Endothelial cell of umbilical vein (primary cell): ENCODE results near the gene KLHL36. TPM values are rescaled to one million over a fixed set of nuclear protein-coding genes. Genes with fewer than 3 reads are reported as not detected.

Experiments used
- BruUV-seq: library from RNA; stranded (reverse); fragments of 400-500 nt; replicated peaks from 2 replicates; lab custom pipeline; 2021; lab: Mats Ljungman, UMichigan
- CTCF ChIA-PET: fragments of 300-600, 350-600 bp; sonication (Branson Sonifier 250); formaldehyde crosslinking; loops from one replicate; lab custom pipeline; 2021; ENCODE audit warnings: antibody characterized with exemption, inconsistent platforms; lab: Charles Lee
- POLR2A ChIA-PET: fragments of 300-600, 350-600 bp; sonication (Branson Sonifier 250); formaldehyde crosslinking; loops from one replicate; lab custom pipeline; 2021; ENCODE audit warnings: antibody characterized with exemption, inconsistent platforms; lab: Charles Lee
- DNase-seq: peaks from one replicate; pipeline ENCODE4 v3.0.0-alpha.2; 2011; ENCODE audit warnings: low read depth, low spot score
- FAIRE-seq: peaks from 2 replicates; lab custom pipeline; 2011; peaks lifted over from hg19 to GRCh38; lab: Jason Lieb, UNC
- H2AFZ ChIP-seq: 2 replicates; pipeline ENCODE4 v1.6.0; 2012; ENCODE audit warnings: low read depth, low read length, control low read depth, inconsistent platforms
- H3K27ac ChIP-seq: 2 replicates; pipeline ENCODE4 v1.5.1; 2011; ENCODE audit warnings: low read depth, mild to moderate bottlenecking, control low read depth, low read length, moderate library complexity; ENCODE audit not compliant: insufficient read depth
- H3K27me3 ChIP-seq, 2 experiments: 2 replicates each; pipeline versions ENCODE4 v1.6.0 to v1.6.1; 2011; ENCODE audit warnings: low read length in 2 of 2, mixed read lengths in 1 of 2; ENCODE audit not compliant: control insufficient read depth in 2 of 2, insufficient read depth in 2 of 2
- H3K36me3 ChIP-seq, 2 experiments: 2 replicates in 1 of 2; 3 replicates in 1 of 2; pipeline ENCODE4 v1.5.1; 2011; ENCODE audit warnings: low read length in 2 of 2, mild to moderate bottlenecking in 1 of 2, moderate library complexity in 1 of 2; ENCODE audit not compliant: control insufficient read depth in 2 of 2, insufficient read depth in 2 of 2; ENCODE audit errors: extremely low read depth in 1 of 2
- H3K4me1 ChIP-seq: 3 replicates; pipeline ENCODE4 v1.5.1; 2011; ENCODE audit warnings: mild to moderate bottlenecking, low read length; ENCODE audit not compliant: control insufficient read depth, insufficient read depth; ENCODE audit errors: extremely low read depth
- H3K4me2 ChIP-seq: 2 replicates; pipeline ENCODE4 v1.6.1; 2011; ENCODE audit warnings: low read length, control low read depth, mixed read lengths; ENCODE audit not compliant: insufficient read depth
- H3K4me3 ChIP-seq, 3 experiments: fragments of 200-600 bp in 1 of 3; sonication (generic), shearing (Covaris generic) in 1 of 3; replicated peaks in 1 of 3; 2 replicates each; pipeline ENCODE4 v1.5.1; 2011 to 2016; ENCODE audit warnings: control low read depth in 3 of 3, low read length in 3 of 3, mild to moderate bottlenecking in 2 of 3, inconsistent platforms in 1 of 3, low read depth in 1 of 3, moderate library complexity in 1 of 3; ENCODE audit not compliant: insufficient read depth in 1 of 3
- H3K79me2 ChIP-seq: 2 replicates; pipeline ENCODE4 v1.6.0; 2012; ENCODE audit warnings: low read length, inconsistent platforms; ENCODE audit not compliant: control insufficient read depth, insufficient read depth
- H3K9ac ChIP-seq: replicated peaks from 2 replicates; pipeline ENCODE3; 2011; ENCODE audit warnings: low read length, control low read depth; ENCODE audit not compliant: insufficient read depth; ENCODE audit errors: extremely low read depth
- H3K9me1 ChIP-seq: replicated peaks from 3 replicates; pipeline ENCODE4 v1.6.0; 2011; ENCODE audit warnings: mild to moderate bottlenecking, low read length; ENCODE audit not compliant: control insufficient read depth, insufficient read depth; ENCODE audit errors: extremely low read depth
- H3K9me3 ChIP-seq: replicated peaks from 2 replicates; pipeline ENCODE4 v1.5.1; 2012; ENCODE audit warnings: low read length, inconsistent platforms; ENCODE audit not compliant: control insufficient read depth, insufficient read depth
- H4K20me1 ChIP-seq: replicated peaks from 2 replicates; pipeline ENCODE3; 2011; ENCODE audit warnings: mild to moderate bottlenecking, low read length; ENCODE audit not compliant: control insufficient read depth, insufficient read depth; ENCODE audit errors: extremely low read depth
- EZH2 ChIP-seq: IDR thresholded peaks from 2 replicates; pipeline ENCODE4 v1.6.1; 2012; ENCODE audit warnings: borderline replicate concordance, low read depth, mild to moderate bottlenecking, moderate library complexity, low read length, inconsistent platforms; ENCODE audit not compliant: severe bottlenecking
- FOS ChIP-seq: IDR thresholded peaks from 2 replicates; pipeline ENCODE4 v1.6.1; 2011; ENCODE audit warnings: mild to moderate bottlenecking, low read length, moderate library complexity, borderline replicate concordance; ENCODE audit not compliant: insufficient read depth
- GATA2 ChIP-seq: IDR thresholded peaks from 2 replicates; pipeline ENCODE4 v1.7.0; 2011; ENCODE audit warnings: low read depth, mild to moderate bottlenecking, moderate library complexity, mixed read lengths, low read length; ENCODE audit not compliant: insufficient read length, insufficient read depth
- JUN ChIP-seq: IDR thresholded peaks from 2 replicates; pipeline ENCODE4 v1.6.1; 2011; ENCODE audit warnings: borderline replicate concordance, low read depth; ENCODE audit not compliant: insufficient read length, insufficient read depth
- MYC ChIP-seq: IDR thresholded peaks from one replicate; pipeline ENCODE4 v1.6.1; 2011; ENCODE audit warnings: mild to moderate bottlenecking, low read depth, low read length
- POLR2AphosphoS5 ChIP-seq: IDR thresholded peaks from 2 replicates; pipeline ENCODE4 v1.6.1; 2012; ENCODE audit warnings: low read depth, mild to moderate bottlenecking, control low read depth, low read length, moderate library complexity; ENCODE audit not compliant: insufficient read depth
- dilution Hi-C: fragments of 300-500 bp; cut with MboI; formaldehyde crosslinking; loops from one replicate; pipeline ENCODE4 v1.15.0; 2019; ENCODE audit warnings: low sequenced_read_pairs; ENCODE audit not compliant: extremely low pct_ligation_motif_present
- intact Hi-C: fragments of 100-400 bp; cut with micrococcal nuclease; formaldehyde crosslinking; loops from one replicate; pipeline ENCODE4 v1.10.0; 2022
- polyA plus RNA-seq, 4 experiments: library from polyadenylated mRNA; depleted of rRNA in 3 of 4; stranded (reverse) in 3 of 4; unstranded in 1 of 4; fragments of >200 nt; gene quantifications; 2 replicates each; pipeline versions ENCODE4 v1.2.1 to v1.2.3, GENCODE V29; 2011 to 2012; ENCODE audit warnings: missing spikeins in 1 of 4
- total RNA-seq: library from RNA; stranded (reverse); gene quantifications from 2 replicates; pipeline ENCODE4 v1.2.3, GENCODE V29; 2021

KLHL36 gene
- total and polyA plus RNA-seq, 2 donors (not counting 3 experiments of a cell fraction or from before 2014, with no cell fraction given) = 31.3 to 38.8 TPM

- no peaks in the 10 kb centered on the region for H3K9me1 ChIP-seq
- H3K4me2 ChIP-seq = no peak overlapping the region
- no peak overlapping the region for H3K4me3 ChIP-seq
- DNase-seq = no peak
- H3K36me3 ChIP-seq = no peaks in the 10 kb centered on the region
- no peak for FAIRE-seq
- BruUV-seq = no TSS peak
- no peaks in the 10 kb centered on the region for H4K20me1 ChIP-seq
- no peaks in the 10 kb centered on the region for H3K79me2 ChIP-seq
- H3K9ac ChIP-seq = no peak overlapping the region
- peaks cover 11 to 14% of the 10 kb centered on the region in 2 experiments for H3K27me3 ChIP-seq
- no peaks in the 10 kb centered on the region for H3K9me3 ChIP-seq
- H2AFZ ChIP-seq = no peak overlapping the region
- no peak overlapping the region for H3K27ac ChIP-seq
- TF ChIP-seq GATA2 = no peak
- TF ChIP-seq MYC = no peak
- TF ChIP-seq EZH2 = no peak
- no peak for TF ChIP-seq POLR2AphosphoS5
- intact Hi-C loops (no loop called here), dilution Hi-C loops (no loop called here)
- H3K4me1 ChIP-seq = peaks cover 6% of the 10 kb centered on the region
- POLR2A ChIA-PET = no interaction called here
- CTCF ChIA-PET = interaction anchor here (0.6 to 2.5 kb wide), 5 partner anchors 10 to 43 kb away, joined by 3 to 13 read pairs (median 4); no protein-coding TSS in a partner anchor
Observed at GRCh38 chr16:84683691-84684591, 35.6 kb downstream of the KLHL36 start.

GRCh38 chr16:84684592-84684965, 36.3 kb downstream of the KLHL36 start:
- POLR2A ChIA-PET = no interaction called here
- DNase-seq (no peak), FAIRE-seq (no peak)
- intact Hi-C loops = no loop called here
- TF ChIP-seq FOS (no peak), EZH2 (no peak), JUN (no peak)
- no TSS peak for BruUV-seq
- peaks cover 8% of the 10 kb centered on the region for H3K4me1 ChIP-seq
- H3K36me3 ChIP-seq = no peaks in the 10 kb centered on the region
- H2AFZ ChIP-seq = no peak overlapping the region
- no peak overlapping the region for H3K4me2 ChIP-seq
- no peak overlapping the region for H3K4me3 ChIP-seq
- peaks cover 11 to 14% of the 10 kb centered on the region in 2 experiments for H3K27me3 ChIP-seq
- H4K20me1 ChIP-seq = no peaks in the 10 kb centered on the region
- dilution Hi-C loops = no loop called here
- H3K9ac ChIP-seq = no peak overlapping the region
- H3K9me3 ChIP-seq = no peaks in the 10 kb centered on the region
- no peak overlapping the region for H3K27ac ChIP-seq
- CTCF ChIA-PET = interaction anchor here (1.4 to 2.5 kb wide), 4 partner anchors 12 to 54 kb away, joined by 4 to 13 read pairs (median 5); no protein-coding TSS in a partner anchor
- H3K79me2 ChIP-seq = no peaks in the 10 kb centered on the region
- no peaks in the 10 kb centered on the region for H3K9me1 ChIP-seq
